Brain microvascular endothelial cell (primary cell): Measurements from ENCODE around the gene FMN2.

Source experiments
- DNase-seq: peaks from one replicate; pipeline ENCODE4 v3.0.0-alpha.2; 2020
- H3K27ac ChIP-seq: fragments of 250-450 bp; sonication (Bioruptor Pico); 2 replicates; pipeline ENCODE4 v1.5.1; 2020; ENCODE audit warnings: mild to moderate bottlenecking, moderate library complexity
- H3K27me3 ChIP-seq: fragments of 250-450 bp; sonication (Bioruptor Pico); replicated peaks from 2 replicates; pipeline ENCODE4 v1.5.1; 2020; ENCODE audit warnings: mild to moderate bottlenecking
- H3K36me3 ChIP-seq: fragments of 250-450 bp; sonication (Bioruptor Pico); replicated peaks from 2 replicates; pipeline ENCODE4 v1.5.1; 2020; ENCODE audit warnings: mild to moderate bottlenecking
- H3K4me3 ChIP-seq: 2 replicates; pipeline ENCODE4 v1.5.1; 2011; ENCODE audit warnings: low read depth, mild to moderate bottlenecking, control low read depth, low read length, moderate library complexity
- in situ Hi-C: cut with HindIII; loops from 2 replicates; pipeline ENCODE4 v1.10.0; 2017; ENCODE audit warnings: low sequenced_read_pairs, low pct_ligation_motif_present
- TF ChIP-seq, protein P1 (sequence below): IDR thresholded peaks from 2 replicates; pipeline ENCODE4 v1.5.1; 2011; ENCODE audit warnings: low read depth, mild to moderate bottlenecking, moderate library complexity, low read length, control low read depth, inconsistent platforms; ENCODE audit errors: missing control alignments

The FMN2 gene

DNA sequence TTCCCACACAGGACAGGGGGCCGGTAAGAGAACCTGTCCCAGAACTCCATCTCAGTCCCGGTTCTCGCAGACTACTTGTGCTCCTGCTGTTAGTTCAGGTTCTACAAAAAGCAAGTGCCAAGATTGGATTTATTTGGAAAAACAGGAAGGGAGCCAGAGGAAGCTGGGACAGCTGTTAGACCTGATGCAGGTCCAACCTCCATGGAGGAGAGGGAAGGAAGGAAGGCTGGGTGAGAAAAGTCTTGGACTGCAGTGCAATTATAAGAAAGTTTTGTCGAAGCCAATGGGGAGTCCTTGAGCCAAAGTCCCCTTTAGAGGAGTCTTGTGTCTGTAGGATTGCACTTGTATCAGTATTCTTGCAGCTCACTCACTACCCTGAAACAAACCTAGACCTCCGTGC lies 329.1 kb downstream of the FMN2 start:
- TF ChIP-seq, protein P1, sequence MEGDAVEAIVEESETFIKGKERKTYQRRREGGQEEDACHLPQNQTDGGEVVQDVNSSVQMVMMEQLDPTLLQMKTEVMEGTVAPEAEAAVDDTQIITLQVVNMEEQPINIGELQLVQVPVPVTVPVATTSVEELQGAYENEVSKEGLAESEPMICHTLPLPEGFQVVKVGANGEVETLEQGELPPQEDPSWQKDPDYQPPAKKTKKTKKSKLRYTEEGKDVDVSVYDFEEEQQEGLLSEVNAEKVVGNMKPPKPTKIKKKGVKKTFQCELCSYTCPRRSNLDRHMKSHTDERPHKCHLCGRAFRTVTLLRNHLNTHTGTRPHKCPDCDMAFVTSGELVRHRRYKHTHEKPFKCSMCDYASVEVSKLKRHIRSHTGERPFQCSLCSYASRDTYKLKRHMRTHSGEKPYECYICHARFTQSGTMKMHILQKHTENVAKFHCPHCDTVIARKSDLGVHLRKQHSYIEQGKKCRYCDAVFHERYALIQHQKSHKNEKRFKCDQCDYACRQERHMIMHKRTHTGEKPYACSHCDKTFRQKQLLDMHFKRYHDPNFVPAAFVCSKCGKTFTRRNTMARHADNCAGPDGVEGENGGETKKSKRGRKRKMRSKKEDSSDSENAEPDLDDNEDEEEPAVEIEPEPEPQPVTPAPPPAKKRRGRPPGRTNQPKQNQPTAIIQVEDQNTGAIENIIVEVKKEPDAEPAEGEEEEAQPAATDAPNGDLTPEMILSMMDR = no peak
- DNase-seq = no peak
- H3K27ac ChIP-seq = no peak overlapping the region
- H3K4me3 ChIP-seq = no peak overlapping the region
- in situ Hi-C loops = no loop called here
- no peaks in the 10 kb centered on the region for H3K27me3 ChIP-seq
- no peaks in the 10 kb centered on the region for H3K36me3 ChIP-seq

DNA sequence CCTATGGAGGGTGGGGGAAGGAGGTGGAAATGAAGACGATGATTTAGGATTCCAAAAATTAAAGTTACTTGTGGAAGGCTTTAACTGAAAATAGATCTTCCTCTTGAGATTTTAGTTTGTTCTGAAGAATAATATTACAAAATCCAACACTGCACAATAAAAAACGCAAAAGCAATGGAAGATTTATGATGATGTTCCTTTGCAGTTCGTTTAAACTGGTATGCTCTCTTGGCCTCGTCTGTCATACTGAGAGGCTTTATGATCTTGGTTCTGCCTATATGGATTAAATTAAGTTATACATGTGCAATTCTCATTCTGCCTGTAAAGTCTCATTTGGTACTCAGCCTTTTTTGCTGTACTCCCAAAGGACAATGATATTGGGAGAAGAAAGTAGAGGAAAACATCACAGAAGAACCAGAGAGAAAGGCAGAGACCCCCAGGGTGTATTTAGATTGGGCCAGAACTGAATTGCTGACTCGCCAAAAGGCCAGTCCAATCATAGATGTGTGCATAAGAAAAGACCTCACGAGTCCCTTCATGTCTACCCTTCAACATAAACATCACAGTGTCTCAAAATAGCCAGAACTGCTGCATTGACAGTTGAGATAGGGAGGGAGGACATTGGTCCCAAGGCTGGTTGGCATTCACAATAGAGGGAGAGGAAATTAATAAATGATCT lies 331.7 kb downstream of the FMN2 start:
- H3K27me3 ChIP-seq = no peaks in the 10 kb centered on the region
- no peak overlapping the region for H3K27ac ChIP-seq
- no peak overlapping the region for H3K4me3 ChIP-seq
- H3K36me3 ChIP-seq = no peaks in the 10 kb centered on the region
- TF ChIP-seq, protein P1 = no peak
- no peak for DNase-seq
- in situ Hi-C loops = no loop called here

DNA sequence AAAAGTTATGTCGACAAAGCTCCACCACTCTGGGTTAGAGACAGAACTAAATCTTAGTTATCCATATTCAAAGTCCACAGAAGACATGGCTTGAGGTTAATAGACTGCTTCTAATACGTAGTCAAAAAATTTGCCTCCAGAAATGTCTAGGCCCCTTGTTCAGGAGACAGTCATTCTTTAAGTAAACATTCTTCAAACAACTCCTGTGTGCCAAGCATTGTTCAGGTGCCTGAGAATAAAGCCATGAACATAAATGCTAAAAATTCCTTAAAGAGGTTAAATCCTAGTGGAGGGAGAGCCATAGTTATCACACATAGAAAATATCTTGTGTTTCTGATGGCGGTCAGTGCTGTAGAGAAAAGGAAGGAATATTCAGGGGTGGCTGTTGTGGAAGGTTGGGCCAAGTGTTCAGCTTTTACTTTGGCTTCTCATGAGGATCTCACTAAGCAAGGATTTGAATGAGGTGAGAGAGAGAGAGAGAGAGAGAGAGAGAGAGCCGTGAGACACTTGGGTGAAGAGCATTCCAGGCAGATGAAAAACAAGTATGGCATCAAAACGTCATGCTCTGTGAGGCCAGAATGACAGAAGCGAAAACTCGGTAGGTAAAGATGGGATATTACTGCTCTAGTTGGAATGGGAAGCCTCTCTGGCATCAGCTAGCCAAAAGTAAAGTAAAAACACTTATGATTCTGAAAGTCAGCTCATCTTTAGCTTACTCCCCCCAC lies 333.2 kb downstream of the FMN2 start:
- TF ChIP-seq, protein P1 = no peak
- no peak overlapping the region for H3K4me3 ChIP-seq
- no peak for DNase-seq
- no peak overlapping the region for H3K27ac ChIP-seq
- no peaks in the 10 kb centered on the region for H3K27me3 ChIP-seq
- in situ Hi-C loops = no loop called here
- no peaks in the 10 kb centered on the region for H3K36me3 ChIP-seq

DNA sequence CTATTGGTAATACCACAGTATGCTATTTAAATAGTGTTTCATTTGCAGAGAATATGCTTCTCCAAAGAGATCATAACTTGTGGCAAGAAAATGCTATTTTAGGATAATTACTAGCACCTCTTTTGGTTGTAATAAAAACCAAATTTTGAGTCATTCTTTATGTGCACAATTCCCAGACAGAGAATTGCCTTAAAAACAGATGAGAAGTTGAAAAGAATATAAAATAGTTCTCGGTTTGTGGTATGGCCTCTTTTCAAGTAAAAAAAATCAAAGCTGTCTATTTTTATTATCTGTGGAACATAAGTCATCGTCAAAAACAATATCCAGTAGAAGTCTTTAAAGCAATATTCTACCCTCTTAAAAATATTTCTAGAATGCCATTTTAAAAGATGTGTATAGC lies 334.4 kb downstream of the FMN2 start:
- H3K36me3 ChIP-seq = no peaks in the 10 kb centered on the region
- H3K4me3 ChIP-seq = no peak overlapping the region
- DNase-seq = no peak
- no peaks in the 10 kb centered on the region for H3K27me3 ChIP-seq
- in situ Hi-C loops = no loop called here
- TF ChIP-seq, protein P1 = no peak
- H3K27ac ChIP-seq = no peak overlapping the region

DNA sequence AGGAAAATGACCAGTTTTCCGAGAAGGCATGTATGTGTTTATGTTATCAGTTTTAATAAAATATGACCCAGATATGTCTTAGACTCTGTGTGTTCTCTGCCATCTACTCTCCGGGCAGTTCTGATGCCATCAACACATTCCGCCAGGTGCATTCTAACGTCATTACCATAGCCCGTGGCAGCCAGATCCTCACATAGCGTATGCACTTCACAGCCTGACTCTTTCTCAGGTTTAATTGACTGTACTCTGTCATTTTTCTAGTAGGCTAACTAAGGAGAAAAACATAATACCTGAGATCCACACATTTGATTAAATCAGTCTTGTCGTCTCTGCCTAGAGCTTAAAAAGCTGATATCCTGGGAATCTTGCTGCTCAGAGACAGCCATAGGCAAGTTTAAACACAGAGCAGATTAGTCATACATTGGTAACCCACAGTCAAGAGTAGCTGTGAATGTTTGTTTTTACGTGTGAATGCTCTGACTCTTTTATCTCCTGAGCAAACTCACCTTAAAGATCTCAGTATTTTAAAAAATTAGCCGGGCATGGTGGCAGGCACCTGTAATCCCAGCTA lies 344.4 kb downstream of the FMN2 start:
- Histone ChIP-seq H3K27me3 (no peaks in the 10 kb centered on the region), H3K4me3 (no peak overlapping the region), H3K27ac (no peak overlapping the region), H3K36me3 (no peaks in the 10 kb centered on the region)
- in situ Hi-C loops = no loop called here
- TF ChIP-seq, protein P1 = no peak
- no peak for DNase-seq
